Activated CD4-positive, alpha-beta T cell treated with anti-CD3 and anti-CD28 coated beads, Interleukin-10, Interleukin-2, amounts not matched to agents 100 ng/mL and 50 ng/mL, durations not matched to agents 16 hours and 8 hours (primary cell): ENCODE data around the gene AOC2.
"Not testable (repeated sequence)": the region's sequence is repeated elsewhere in the genome, so short reads cannot be mapped to it uniquely, and the experiment has no call there.

Source experiments
- DNase-seq: peaks from one replicate; pipeline ENCODE4 v3.0.0-alpha.2; 2020

The AOC2 gene

GRCh38 chr17:42855048-42855596, 10.7 kb downstream of the AOC2 start:
- DNase-seq, result no peak

- DNase-seq, result not testable (repeated sequence)
Observed at GRCh38 chr17:42856093-42856492, 11.7 kb downstream of the AOC2 start.

GRCh38 chr17:42856516-42856915, 12.1 kb downstream of the AOC2 start:
- not testable (repeated sequence) for DNase-seq

GRCh38 chr17:42857389-42857788, 13.0 kb downstream of the AOC2 start:
- no peak for DNase-seq

- DNase-seq, result no peak
Observed at GRCh38 chr17:42865638-42866094, 21.3 kb downstream of the AOC2 start.

- no peak for DNase-seq
Observed at GRCh38 chr17:42866216-42866615, 21.8 kb downstream of the AOC2 start.

- DNase-seq, result no peak
Observed at GRCh38 chr17:42866631-42867575, 22.5 kb downstream of the AOC2 start.

GRCh38 chr17:42867694-42868261, 23.4 kb downstream of the AOC2 start:
- DNase-seq, result not testable (repeated sequence)

- no peak for DNase-seq
Observed at GRCh38 chr17:42868338-42868737, 24.0 kb downstream of the AOC2 start.

- DNase-seq, result no peak
Observed at GRCh38 chr17:42871647-42872046, 27.3 kb downstream of the AOC2 start.

GRCh38 chr17:42872251-42872965, 28.0 kb downstream of the AOC2 start:
- DNase-seq, result no peak

- no peak for DNase-seq
Observed at GRCh38 chr17:42873315-42873714, 28.9 kb downstream of the AOC2 start.

GRCh38 chr17:42873932-42874695, 29.7 kb downstream of the AOC2 start:
- not testable (repeated sequence) for DNase-seq

GRCh38 chr17:42877037-42877436, 32.7 kb downstream of the AOC2 start:
- no peak for DNase-seq

- DNase-seq, result no peak
Observed at GRCh38 chr17:42878123-42878880, 33.9 kb downstream of the AOC2 start.

GRCh38 chr17:42878924-42879595, 34.7 kb downstream of the AOC2 start:
- DNase-seq, result no peak

GRCh38 chr17:42879596-42879985, 35.2 kb downstream of the AOC2 start:
- DNase-seq, result no peak

GRCh38 chr17:42880776-42881310, 36.5 kb downstream of the AOC2 start:
- DNase-seq, result no peak

GRCh38 chr17:42881706-42882105, 37.3 kb downstream of the AOC2 start:
- DNase-seq, result not testable (repeated sequence)

GRCh38 chr17:42882166-42882565, 37.8 kb downstream of the AOC2 start:
- DNase-seq, result no peak
